Urinary bladder (tissue), 4 donors: ENCODE measurements around the gene ALDH3B1. TPM values are rescaled to one million over a fixed set of nuclear protein-coding genes. Genes with fewer than 3 reads are reported as not detected.

Source experiments
- DNase-seq: peaks from one replicate; pipeline ENCODE4 v3.0.0-alpha.2; 2015; ENCODE audit errors: extremely low spot score
- H3K27ac ChIP-seq: one replicate; pipeline ENCODE4 v1.5.1; 2013; ENCODE audit warnings: low read depth, mild to moderate bottlenecking, moderate library complexity
- H3K36me3 ChIP-seq: one replicate; pipeline ENCODE4 v1.6.1; 2013; ENCODE audit warnings: mild to moderate bottlenecking, moderate library complexity; ENCODE audit not compliant: insufficient read depth
- H3K4me1 ChIP-seq: one replicate; pipeline ENCODE4 v1.6.1; 2013; ENCODE audit warnings: mild to moderate bottlenecking, moderate library complexity; ENCODE audit not compliant: insufficient read depth
- H3K4me3 ChIP-seq: one replicate; pipeline ENCODE4 v1.5.1; 2013; ENCODE audit warnings: low read depth, low read length
- WGBS: extraction: QIAGEN DNeasy Blood & Tissue Kit; methylation state at CpG from one replicate; pipeline ENCODE4 v1.1.7; 2013; 5-methylcytosine and 5-hydroxymethylcytosine counted together
- polyA plus RNA-seq: library from polyadenylated mRNA; stranded (reverse); fragments of 200-250 nt; gene quantifications from one replicate; pipeline ENCODE4 v1.2.3, GENCODE V29; 2013
- total RNA-seq: library from RNA; depleted of rRNA; stranded (reverse); fragments of >200 nt; gene quantifications from one replicate; pipeline ENCODE4 v1.2.3, GENCODE V29; 2014
- donor health status: healthy with polysubstance abuse.
- donor health status: healthy.

The ALDH3B1 gene
- total and polyA plus RNA-seq, 2 donors: 4.6 to 14.4 TPM

DNA sequence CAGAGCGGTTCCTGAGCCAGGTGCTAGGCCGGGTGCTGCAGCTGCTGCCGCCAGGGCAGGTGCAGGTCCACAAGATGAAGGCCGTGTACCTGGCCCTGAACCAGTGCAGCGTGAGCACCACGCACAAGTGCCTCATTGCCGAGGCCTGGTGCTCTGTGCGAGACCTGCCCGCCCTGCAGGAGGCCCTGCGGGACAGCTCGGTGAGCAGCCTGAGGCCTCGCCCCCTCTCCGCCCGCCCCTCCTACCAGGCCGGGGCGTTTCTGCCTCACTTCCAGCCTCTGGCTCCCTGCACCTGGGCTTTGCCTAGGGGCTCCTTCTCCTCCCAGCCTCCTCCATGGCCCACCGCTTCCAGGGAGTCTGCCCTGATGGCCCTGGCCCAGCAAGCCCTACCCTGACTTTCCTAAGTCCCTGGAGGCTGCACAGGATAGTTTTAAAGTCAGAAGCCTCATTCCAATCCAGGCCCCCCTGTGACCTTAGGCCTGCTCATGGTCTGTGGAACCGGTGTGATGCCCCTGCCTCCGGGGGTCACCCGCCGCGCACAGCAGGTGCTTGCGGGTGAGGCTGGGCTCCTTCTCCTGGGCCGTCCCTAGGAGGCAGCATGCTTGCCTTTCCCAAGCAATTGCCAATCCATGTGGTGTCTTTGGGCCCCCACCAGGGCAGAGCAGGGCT lies 34.2 kb downstream of the ALDH3B1 start:
- WGBS: 79% methylated on average over 24 of the region's 24 CpGs
- H3K4me3 ChIP-seq: no peak overlapping the region
- no peaks in the 10 kb centered on the region for H3K4me1 ChIP-seq
- peaks cover 1% of the 10 kb centered on the region for H3K36me3 ChIP-seq
- DNase-seq: no peak
- H3K27ac ChIP-seq: no peak overlapping the region

DNA sequence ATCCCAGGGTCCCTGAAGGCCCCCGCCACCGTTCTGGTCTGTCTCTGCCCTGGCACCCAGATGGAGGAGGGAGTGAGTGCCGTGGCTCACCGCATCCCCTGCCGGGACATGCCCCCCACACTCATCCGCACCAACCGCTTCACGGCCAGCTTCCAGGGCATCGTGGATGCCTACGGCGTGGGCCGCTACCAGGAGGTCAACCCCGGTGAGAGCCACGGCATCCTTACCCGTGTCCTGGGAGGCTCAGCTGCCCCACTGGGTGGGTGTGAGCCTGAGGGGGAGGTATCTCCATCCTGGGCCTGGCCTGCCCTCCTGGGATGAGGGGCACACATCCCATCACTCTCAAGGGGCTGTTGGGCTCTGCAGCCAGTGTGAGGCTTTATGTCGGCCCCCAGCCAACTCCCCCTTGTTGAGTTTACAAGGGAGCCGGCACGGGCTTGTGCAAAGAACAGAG lies 34.8 kb downstream of the ALDH3B1 start:
- H3K36me3 ChIP-seq: peaks cover 5% of the 10 kb centered on the region
- no peak overlapping the region for H3K27ac ChIP-seq
- no peak overlapping the region for H3K4me3 ChIP-seq
- no peak for DNase-seq
- WGBS: 89% methylated on average over 18 of the region's 18 CpGs
- H3K4me1 ChIP-seq: no peaks in the 10 kb centered on the region

DNA sequence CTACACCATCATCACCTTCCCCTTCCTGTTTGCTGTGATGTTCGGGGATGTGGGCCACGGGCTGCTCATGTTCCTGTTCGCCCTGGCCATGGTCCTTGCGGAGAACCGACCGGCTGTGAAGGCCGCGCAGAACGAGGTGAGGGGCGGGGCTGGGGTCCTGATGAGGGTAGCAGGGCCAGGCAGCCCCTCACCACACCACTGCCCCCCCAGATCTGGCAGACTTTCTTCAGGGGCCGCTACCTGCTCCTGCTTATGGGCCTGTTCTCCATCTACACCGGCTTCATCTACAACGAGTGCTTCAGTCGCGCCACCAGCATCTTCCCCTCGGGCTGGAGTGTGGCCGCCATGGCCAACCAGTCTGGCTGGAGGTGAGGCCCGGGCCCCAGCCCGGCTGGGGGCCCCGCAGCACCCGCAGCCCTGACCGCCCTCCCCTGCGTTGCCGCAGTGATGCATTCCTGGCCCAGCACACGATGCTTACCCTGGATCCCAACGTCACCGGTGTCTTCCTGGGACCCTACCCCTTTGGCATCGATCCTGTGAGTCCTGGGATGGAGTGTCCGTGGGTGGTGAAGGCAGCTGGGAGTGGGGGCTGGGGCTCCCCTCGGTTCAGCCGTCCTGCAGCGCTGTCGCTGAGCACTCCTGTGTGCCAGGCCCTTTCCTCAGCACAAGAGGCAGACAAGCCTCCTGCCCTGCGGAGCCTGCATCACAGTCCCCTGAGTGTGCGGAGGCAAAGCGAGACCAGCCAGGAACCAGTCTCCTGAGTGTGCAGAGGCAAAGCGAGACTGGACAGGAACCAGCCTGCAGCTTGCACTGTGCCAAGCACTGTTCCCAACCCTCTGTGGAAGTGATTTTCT lies 37.5 kb downstream of the ALDH3B1 start:
- DNase-seq: no peak
- H3K27ac ChIP-seq: no peak overlapping the region
- no peak overlapping the region for H3K4me3 ChIP-seq
- no peaks in the 10 kb centered on the region for H3K4me1 ChIP-seq
- 88% methylated on average over 37 of the region's 37 CpGs for WGBS
- peaks cover 10% of the 10 kb centered on the region for H3K36me3 ChIP-seq

DNA sequence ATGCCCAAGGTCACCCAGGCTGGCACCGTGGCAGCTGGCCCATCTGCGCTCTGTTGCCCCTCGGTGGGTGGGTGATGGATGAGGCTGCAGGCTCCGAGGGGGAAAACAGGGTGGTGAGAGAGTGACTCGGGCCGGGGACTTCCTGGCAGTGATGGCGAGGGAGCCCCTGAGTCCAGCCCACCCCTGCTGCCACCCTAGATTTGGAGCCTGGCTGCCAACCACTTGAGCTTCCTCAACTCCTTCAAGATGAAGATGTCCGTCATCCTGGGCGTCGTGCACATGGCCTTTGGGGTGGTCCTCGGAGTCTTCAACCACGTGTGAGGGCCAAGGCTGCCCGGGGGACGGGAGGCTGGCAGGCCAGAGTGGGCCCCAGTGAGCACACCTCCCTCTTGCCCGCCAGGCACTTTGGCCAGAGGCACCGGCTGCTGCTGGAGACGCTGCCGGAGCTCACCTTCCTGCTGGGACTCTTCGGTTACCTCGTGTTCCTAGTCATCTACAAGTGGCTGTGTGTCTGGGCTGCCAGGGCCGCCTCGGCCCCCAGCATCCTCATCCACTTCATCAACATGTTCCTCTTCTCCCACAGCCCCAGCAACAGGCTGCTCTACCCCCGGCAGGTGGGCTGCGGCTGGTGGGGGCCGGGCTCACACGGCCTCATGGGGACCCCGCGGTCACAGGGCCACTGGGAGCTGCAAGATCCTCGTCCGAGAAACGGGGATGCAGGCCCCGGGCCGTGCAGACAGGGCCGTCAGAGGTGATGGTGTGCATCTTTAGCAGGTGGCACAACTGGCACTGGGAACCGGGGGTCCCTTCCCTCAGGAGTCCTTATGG lies 38.8 kb downstream of the ALDH3B1 start:
- DNase-seq: no peak
- WGBS: 88% methylated on average over 35 of the region's 35 CpGs
- no peak overlapping the region for H3K27ac ChIP-seq
- H3K4me3 ChIP-seq: no peak overlapping the region
- peaks cover 10% of the 10 kb centered on the region for H3K36me3 ChIP-seq
- H3K4me1 ChIP-seq: no peaks in the 10 kb centered on the region

DNA sequence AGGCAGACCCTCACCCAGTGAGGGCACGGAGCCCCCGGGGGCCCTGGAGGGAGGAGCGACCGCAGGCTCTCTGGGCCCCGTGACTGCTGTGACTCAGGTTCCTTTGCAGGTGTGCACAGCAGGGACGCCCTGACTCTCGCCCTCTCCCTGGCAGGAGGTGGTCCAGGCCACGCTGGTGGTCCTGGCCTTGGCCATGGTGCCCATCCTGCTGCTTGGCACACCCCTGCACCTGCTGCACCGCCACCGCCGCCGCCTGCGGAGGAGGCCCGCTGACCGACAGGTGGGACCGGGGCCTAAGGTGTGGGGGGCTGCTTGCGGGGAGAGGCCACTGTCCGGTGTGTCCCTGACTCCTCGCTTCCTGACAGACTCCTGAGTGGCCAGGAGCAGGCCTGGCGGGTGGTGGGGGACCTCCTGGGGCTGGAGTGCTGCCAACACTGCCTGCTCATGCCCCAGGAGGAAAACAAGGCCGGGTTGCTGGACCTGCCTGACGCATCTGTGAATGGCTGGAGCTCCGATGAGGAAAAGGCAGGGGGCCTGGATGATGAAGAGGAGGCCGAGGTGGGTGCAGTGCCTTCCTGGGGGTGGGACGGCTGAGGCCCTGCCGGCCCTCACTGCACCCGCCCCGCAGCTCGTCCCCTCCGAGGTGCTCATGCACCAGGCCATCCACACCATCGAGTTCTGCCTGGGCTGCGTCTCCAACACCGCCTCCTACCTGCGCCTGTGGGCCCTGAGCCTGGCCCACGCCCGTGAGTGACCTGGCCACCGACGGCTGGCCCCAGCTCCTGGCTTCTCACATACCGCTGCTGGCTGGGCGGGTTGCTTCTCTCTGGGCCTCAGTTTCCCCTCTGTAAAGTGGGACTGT lies 39.6 kb downstream of the ALDH3B1 start:
- WGBS: 91% methylated on average over 40 of the region's 40 CpGs
- Histone ChIP-seq H3K4me3 (no peak overlapping the region), H3K4me1 (no peaks in the 10 kb centered on the region), H3K27ac (no peak overlapping the region), H3K36me3 (peaks cover 8% of the 10 kb centered on the region)
- DNase-seq: no peak

DNA sequence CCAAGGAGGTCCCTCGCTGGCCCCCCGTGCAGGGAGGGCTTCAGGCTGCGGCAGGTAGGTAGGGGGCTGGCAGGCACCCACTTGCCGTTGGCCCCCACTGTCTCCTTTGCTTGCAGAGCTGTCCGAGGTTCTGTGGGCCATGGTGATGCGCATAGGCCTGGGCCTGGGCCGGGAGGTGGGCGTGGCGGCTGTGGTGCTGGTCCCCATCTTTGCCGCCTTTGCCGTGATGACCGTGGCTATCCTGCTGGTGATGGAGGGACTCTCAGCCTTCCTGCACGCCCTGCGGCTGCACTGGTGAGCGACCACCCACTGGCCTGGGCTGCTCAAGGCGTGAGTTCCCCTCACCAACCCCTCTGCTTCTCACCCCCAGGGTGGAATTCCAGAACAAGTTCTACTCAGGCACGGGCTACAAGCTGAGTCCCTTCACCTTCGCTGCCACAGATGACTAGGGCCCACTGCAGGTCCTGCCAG lies 40.3 kb downstream of the ALDH3B1 start:
- Histone ChIP-seq H3K27ac (no peak overlapping the region), H3K36me3 (peaks cover 8% of the 10 kb centered on the region), H3K4me1 (no peaks in the 10 kb centered on the region), H3K4me3 (no peak overlapping the region)
- no peak for DNase-seq
- 92% methylated on average over 18 of the region's 18 CpGs for WGBS

DNA sequence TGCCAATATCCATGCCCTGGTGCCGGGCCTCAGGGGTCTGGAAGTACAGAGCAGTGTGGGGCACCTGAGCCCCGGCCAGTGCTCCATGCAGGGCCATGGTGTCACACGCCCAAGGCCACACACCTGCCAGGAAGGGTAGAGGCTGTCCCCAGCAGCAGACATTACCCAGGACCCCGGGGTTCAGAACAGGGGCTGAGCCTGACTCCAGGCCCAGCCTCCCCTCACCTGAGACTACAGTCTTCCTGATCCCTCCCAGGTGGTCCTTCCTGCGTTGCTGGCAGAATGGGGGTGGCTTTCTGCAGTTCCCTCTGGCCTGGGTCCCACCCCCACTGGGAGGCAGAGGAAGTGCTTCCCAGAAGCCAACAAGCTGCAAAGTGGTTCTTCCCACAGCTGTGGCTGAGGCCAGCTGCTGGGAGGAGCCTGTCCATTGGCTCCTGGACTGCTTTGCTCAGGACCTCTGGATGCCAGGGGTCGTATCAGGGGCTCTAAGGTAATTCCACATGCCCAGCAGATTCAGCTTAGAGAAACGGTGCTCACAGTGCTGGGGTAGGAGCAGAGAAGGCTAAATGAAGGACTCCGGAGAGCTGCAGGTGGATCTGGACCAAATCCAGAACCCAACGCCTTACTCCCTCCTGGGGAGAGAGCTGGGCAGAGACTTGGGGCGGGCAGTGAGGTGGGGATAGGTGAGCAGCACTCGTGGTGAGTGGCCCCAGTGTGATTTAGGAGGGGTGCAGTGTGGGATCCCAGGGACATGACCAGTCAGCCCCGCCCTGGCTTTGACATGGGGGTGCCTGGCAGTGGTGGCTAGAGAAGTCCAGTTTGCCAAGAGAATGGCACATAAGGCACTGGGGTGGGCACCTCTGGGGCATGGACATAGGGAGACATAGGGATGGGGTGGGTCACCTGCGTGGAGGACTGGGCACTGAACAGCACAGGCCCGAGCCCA lies 41.3 kb downstream of the ALDH3B1 start:
- Histone ChIP-seq H3K36me3 (peaks cover 8% of the 10 kb centered on the region), H3K4me3 (no peak overlapping the region), H3K27ac (no peak overlapping the region), H3K4me1 (no peaks in the 10 kb centered on the region)
- DNase-seq: no peak
- WGBS: 77% methylated on average over 14 of the region's 14 CpGs

DNA sequence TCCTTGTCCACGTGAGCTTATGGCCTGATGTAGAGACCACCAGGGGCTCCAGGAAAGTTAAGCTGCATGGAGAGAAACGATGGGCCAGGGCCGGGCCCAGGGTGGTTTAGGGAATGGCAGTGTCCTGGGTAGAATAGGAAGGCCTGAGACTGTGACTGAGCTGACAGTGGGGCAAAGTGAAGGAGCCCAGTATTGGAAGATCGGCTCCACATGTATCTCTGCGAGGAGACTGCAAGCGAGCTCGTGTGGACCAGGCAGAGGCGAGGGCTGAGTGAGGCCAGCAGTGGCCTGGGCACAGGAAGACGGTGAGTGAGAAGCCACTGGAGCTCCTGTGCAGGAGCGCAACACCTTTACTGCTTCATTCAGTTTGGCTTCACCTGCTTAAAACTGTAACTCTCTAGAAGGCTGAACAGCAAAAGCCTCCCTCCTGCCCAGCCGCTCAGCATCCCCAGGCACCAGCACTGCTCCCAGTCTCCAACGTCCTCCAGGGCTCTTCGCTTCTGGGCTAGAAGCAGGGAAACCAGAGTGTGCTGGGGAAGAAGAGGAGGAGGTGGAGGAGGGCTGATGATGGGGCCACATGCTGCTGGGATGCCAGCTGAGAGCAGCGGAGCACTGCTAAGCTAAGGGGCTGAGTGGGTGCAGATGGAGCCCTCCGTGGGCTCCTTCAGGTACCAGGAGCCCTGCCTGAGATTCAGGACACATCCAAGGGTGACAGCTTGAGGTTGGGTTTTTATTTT lies 42.2 kb downstream of the ALDH3B1 start:
- H3K36me3 ChIP-seq: peaks cover 8% of the 10 kb centered on the region
- no peak for DNase-seq
- no peak overlapping the region for H3K27ac ChIP-seq
- WGBS: 83% methylated on average over 15 of the region's 15 CpGs
- H3K4me1 ChIP-seq: no peaks in the 10 kb centered on the region
- H3K4me3 ChIP-seq: no peak overlapping the region

DNA sequence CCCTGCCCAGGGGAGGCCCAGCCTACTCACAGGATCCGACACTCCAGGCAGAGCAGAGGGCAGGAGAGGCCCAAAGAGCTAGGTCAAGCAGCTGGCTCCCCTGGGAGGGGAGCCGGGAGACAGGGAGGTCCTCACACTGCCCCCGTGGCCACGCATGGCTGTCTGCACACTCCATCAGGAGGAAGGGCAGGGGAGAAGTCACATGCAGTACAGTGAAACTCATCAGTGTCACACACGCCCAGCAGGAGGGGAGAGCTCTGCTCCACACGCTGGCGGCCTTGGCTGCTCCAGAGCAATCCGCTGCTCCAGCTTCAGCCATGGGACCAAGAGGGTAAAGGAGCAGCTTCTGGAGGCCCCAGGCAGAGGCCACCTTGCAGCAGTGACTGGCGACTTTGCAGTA lies 43.0 kb downstream of the ALDH3B1 start:
- H3K36me3 ChIP-seq: peaks cover 11% of the 10 kb centered on the region
- no peak overlapping the region for H3K4me3 ChIP-seq
- H3K4me1 ChIP-seq: no peaks in the 10 kb centered on the region
- WGBS: 68% methylated on average over 9 of the region's 9 CpGs
- no peak overlapping the region for H3K27ac ChIP-seq
- no peak for DNase-seq

DNA sequence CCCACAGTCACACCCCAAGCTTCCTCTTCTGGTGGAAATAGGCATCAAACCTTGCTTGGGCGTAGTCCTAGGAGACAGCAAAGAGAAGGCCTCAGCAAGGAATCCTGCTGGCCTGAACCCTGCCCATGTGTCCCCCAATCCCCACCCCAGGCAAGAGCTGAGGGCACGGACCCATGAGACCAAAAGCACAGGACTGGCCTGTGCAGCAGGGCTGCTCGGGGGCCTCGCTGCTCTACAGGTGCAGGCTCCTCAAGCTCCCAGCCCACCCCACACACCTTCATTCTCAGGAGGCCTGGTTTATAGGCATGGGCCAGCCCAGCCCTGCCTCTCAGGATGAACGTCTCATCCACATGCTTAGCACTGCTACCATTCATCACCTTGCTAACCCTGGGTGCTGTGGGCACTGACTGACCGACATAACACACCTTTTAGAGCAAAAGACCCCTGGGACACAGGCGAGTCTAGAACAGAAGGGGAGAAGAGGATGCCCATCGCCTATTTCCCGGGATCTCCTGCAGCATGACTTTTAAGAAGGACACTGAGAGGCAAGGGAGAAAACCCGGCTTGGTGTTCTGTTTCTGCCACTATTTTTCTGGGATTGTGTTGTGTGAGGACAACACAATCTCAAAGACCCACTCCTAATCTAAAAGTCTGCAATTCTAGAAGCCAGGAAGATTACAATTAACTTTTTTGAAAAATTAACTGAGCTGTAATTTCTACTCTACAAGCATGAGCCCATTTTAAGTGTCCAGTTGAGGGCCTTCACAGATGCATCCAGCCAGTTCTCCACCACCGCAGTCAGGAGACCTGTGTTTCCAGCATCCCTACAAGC lies 44.1 kb downstream of the ALDH3B1 start:
- no peak overlapping the region for H3K4me3 ChIP-seq
- WGBS: 88% methylated on average over 11 of the region's 11 CpGs
- H3K36me3 ChIP-seq: peaks cover 11% of the 10 kb centered on the region
- no peaks in the 10 kb centered on the region for H3K4me1 ChIP-seq
- no peak overlapping the region for H3K27ac ChIP-seq
- DNase-seq: no peak
